PC-3 (cell line): ENCODE results near the gene MAP7D1.

Source experiments
- EZH2 ChIP-seq: fragments of 300-600 bp; sonication (generic); IDR thresholded peaks from one replicate; pipeline ENCODE4 v1.6.1; 2017; ENCODE audit warnings: antibody characterized with exemption, mild to moderate bottlenecking, low read length; ENCODE audit not compliant: unreplicated experiment
- TF ChIP-seq, protein P1 (sequence below): fragments of 300-600 bp; sonication (generic); conservative IDR thresholded peaks from 2 replicates; pipeline ENCODE4 v1.5.1; 2017; ENCODE audit warnings: antibody characterized with exemption, low read depth, mild to moderate bottlenecking, low read length

DNA sequence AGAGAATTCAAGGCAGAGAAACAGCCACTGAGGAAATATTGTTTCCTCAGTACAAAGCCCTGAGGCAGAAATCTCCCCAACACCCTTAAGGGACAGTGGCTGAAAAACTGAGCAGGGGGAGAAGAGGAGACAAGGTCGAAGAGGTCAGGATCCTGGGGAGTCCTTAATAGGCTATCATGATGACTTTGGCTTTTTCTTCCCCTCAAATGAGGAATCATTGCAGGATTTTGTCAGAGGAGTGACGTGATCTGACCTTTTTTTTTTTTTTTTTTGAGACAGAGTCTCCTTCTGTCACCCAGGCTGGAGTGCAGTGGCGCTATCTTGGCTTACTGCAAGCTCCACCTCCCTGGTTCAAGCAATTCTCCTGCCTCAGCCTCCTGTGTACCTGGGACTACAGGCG, 10.2 kb downstream of the MAP7D1 start:
- TF ChIP-seq, protein P1, sequence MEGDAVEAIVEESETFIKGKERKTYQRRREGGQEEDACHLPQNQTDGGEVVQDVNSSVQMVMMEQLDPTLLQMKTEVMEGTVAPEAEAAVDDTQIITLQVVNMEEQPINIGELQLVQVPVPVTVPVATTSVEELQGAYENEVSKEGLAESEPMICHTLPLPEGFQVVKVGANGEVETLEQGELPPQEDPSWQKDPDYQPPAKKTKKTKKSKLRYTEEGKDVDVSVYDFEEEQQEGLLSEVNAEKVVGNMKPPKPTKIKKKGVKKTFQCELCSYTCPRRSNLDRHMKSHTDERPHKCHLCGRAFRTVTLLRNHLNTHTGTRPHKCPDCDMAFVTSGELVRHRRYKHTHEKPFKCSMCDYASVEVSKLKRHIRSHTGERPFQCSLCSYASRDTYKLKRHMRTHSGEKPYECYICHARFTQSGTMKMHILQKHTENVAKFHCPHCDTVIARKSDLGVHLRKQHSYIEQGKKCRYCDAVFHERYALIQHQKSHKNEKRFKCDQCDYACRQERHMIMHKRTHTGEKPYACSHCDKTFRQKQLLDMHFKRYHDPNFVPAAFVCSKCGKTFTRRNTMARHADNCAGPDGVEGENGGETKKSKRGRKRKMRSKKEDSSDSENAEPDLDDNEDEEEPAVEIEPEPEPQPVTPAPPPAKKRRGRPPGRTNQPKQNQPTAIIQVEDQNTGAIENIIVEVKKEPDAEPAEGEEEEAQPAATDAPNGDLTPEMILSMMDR, result no peak
- TF ChIP-seq EZH2, result no peak
